Amygdala (tissue), 56 donors: ENCODE results near the gene ADAM8.
"Not testable (repeated sequence)": the region's sequence is repeated elsewhere in the genome, so short reads cannot be mapped to it uniquely, and the experiment has no call there.

Experiments used
- DNase-seq, 56 donors: peaks; one replicate each; lab custom pipeline; 2025; lab: John Stamatoyannopoulos, UW

ADAM8 gene

GRCh38 chr10:133276435-133277201, at the start of gene ADAM8:
TSS of gene ADAM8 (minus strand) at chr10:133276868. CDS start at chr10:133276817, 51 bp downstream.
- DNase-seq = no peak

GRCh38 chr10:133326223-133326551, 49.5 kb upstream of the ADAM8 start:
- no peak for DNase-seq

DNA sequence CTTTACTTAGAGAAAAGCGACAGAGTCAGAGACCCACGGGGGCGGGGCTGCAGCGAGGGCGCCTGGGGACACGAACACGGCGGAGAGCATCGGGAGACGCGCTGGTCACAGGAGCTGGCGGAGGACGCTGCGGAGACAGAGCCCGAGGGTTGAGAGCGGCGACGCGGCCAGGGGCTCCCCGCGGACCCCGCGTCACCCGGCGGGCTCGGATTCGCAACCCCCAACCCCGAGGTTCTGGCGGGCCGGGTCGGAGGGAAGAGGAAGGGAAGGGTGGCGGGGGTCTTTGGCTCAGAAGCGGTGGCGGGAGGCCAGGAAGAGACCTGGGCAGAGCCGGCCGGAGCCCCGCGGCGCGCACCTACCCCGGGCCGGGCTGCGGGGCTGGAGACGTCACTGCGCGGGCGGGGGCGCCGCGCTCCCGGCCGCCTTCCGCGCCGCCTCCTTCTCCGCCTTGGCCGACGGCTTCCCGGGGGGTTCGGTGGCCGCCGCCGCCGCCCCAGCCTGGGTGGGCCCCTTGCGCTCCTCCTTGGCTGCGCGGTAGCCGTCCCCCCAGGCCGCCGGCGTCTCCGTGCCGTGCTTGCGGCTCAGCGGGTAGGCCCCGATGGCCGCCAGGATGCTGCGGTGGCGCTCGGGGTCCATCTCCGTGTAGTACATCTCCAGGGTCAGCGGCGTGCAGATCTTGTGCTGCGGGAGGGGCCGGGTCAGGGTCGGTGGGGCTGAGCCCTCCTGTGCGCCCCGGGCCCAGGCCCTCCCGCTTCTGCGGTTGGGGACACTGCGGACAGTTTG, 49.0 kb upstream of the ADAM8 start:
- DNase-seq = no peak

DNA sequence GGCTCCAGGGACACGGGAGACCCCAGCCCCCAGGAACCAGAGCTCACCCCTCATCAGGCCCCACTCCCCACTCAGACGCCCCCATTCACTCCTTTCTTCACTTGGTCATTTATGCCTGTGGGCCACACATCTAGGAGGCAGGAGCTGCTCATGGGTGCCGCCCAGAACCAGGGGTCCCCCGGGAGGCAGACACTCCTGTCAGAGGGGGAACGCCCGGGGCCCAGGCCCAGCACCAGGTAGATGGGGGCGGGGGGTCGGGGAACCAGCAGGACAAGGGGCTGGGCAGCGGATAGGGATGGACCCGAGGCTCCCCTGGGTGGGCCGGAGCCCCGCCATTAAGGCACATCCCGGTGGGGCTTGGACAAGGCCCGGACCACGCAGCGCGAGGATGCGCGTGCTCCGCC, 48.2 kb upstream of the ADAM8 start:
- DNase-seq = no peak

- DNase-seq = peak in 21 of 56 donors; percentile 12 to 69 (median 50)
These were observed 47.6 kb upstream of the ADAM8 start for GRCh38 chr10:133324198-133324792.

GRCh38 chr10:133322064-133322709, 45.5 kb upstream of the ADAM8 start:
- DNase-seq = not testable (repeated sequence)

DNA sequence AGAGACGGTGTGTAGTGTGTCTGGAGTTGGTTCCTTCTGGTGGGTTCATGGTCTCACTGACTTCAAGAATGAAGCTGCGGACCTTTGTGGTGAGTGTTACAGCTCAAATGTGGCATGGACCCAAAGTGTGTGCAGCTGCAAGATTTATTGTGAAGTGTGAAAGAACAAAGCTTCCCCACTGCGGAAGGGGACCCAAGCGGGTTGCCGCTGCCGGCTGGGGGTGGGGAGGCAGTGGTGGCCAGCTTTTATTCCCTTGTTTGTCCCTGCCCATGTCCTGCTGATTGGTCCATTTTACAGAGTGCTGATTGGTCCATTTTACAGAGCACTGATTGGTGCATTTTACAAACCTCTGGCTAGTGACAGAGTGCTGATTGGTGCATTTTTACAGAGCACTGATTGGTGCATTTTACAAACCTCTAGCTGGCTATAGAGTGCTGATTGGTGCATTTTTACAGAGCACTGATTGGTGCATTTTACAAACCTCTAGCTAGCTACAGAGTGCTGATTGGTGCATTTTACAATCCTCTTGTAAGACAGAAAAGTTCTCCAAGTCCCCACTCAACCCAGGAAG, 44.3 kb upstream of the ADAM8 start:
- not testable (repeated sequence) for DNase-seq

DNA sequence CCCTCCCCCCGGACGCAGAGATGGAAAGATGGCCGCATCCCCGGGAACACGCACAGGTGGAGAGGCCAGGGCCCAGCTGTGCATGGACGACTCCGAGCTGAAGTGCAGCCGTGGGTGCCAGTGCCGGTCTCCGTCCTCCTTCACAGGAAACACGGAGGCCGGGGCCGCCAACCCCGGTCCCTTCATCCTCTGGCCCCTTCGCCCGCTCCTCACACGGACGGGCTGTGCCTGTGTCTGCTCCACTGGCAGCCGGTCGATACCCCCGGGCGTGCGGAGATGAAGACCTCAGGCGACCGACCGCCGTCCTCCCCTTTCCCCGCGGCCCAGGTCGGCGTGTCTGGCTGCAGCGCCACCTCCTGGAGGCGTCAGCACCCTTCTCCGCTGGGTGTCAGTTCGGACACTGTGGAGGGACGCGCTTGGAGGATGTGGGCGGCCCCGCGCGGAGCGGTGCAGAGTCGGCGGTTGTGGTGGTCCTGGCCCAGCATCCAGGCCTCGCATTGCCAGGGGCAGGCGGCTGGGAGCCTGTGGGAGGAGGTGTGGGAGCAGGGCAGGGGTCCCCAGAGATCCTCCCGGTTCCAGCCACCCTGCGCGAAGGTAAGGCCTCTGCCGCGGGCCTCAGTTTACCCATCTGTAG, 41.9 kb upstream of the ADAM8 start:
- peak in 20 of 56 donors; percentile 9 to 66 (median 26) for DNase-seq

- no peak for DNase-seq
These were observed 40.1 kb upstream of the ADAM8 start for GRCh38 chr10:133316732-133317131.

GRCh38 chr10:133316266-133316665, 39.6 kb upstream of the ADAM8 start:
- DNase-seq = no peak

DNA sequence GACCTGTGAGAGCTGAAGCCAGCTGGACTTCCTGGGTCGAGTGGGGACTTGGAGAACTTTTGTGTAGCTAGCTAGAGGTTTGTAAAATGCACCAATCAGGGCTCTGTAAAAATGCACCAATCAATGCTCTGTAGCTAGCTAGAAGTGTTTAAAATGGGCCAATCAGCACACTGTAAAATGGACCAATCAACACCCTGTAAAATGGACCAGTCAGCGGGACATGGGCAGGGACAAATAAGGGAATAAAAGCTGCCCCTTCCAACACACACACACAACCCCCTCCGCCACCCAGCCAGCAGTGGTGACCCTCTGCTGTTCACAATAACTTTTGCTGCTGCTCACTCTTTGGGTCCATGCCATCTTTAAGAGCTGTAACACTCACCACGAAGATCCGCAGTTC, 39.2 kb upstream of the ADAM8 start:
- DNase-seq = peak in 1 of 56 donors; percentile 21

GRCh38 chr10:133314911-133315310, 38.2 kb upstream of the ADAM8 start:
- no peak for DNase-seq

DNA sequence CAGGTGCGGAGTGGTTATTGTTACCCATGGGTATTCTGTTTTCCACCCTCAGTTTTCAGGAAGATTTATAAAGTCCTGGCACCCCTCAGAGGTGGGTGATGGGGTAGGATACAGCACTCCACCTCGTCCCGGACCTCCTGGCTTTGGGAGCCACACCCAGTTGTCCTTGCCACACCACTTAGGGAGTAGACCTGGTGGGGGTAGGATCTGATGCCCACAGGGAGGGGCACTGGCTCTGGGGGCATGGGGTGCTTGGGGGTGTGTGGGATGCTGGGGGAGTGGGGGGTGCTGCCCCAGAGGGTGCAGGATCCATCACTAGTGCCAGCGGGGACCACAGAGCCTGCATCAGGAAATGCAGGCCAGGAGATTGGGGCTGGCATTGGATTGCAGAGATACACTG, 36.5 kb upstream of the ADAM8 start:
- no peak for DNase-seq

GRCh38 chr10:133312769-133313145, 36.1 kb upstream of the ADAM8 start:
- no peak for DNase-seq

DNA sequence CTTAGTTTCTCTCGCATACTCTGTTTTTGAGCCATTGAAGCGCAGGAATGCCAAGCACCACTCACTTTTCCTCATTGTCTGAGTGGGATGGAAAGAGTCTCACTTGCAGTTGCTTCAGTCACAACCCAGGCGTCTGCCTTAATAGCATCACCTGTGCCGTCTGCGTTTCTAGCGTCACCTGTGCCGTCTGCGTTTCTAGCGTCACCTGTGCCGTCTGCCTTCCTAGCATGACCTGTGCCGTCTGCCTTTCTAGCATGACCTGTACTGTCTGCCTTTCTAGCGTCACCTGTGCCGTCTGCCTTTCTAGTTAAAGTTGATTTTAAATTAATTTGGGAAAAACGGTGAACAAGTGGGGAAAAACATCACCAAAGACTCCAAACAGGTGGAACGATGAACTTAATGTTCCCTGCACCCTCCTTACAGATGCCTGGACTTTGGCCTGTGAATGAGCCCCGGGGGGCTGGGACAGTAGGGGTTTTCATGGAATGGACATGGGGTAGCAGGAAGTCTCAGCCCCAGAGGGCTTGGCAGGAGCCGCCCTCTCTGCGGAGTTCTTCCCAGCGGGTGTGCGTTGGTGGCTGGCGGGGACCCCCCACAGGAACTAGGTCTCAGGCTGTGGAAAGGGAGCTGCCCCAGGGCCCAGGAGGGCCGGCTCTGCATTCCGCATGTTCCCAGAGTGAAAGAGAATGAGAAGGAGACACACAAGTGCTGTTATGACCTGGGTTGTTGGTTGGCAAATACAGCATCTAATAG, 35.5 kb upstream of the ADAM8 start:
- DNase-seq = no peak

- no peak for DNase-seq
These were observed 34.9 kb upstream of the ADAM8 start for GRCh38 chr10:133311570-133311969.

DNA sequence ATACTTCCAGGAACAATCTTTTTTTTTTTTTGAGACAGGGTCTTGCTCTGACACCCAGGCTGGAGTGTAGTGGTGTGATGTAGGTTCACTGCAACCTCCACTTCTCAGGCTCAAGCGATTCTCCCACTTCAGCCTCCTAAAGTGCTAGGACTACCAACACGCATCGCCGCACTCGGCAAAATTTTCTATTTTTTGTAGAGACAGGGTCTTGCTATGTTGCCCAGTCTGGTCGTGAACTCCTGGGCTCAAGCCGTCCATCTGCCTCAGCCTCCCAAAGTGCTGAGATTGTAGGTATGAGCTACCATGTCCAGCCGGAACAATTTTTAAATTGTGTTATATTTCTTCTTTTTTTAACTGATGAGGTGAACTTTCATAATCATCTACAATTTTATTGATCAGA, 34.1 kb upstream of the ADAM8 start:
- no peak for DNase-seq

GRCh38 chr10:133310399-133310755, 33.7 kb upstream of the ADAM8 start:
- DNase-seq = no peak

DNA sequence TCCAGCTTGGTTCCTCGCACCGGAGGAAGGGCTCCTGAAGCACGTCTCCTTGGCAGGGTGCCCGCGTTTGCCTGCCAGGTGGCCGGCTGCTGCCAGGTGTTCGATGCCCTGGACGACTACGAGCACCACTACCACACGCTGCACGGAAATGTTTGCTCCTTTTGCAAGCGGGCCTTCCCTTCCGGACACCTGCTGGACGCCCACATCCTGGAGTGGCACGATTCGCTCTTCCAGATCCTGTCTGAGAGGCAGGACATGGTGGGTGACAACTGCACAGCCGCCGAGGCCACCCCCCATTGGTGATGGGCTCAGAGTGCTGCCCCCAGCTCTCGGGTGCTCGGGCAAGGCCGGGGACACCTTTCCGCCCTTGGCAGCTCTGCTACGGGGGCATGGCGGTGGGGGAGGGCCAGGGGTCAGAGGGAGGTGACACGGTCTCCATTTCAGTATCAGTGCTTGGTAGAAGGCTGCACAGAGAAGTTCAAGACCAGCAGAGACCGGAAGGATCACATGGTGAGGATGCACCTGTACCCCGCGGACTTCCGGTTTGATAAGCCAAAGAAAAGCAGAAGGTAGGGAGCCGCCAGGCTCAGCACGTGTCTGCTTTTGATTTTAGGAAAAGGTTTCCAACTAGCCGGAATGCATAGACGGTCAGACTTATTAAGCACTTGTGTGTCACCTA, 33.2 kb upstream of the ADAM8 start:
- no peak for DNase-seq
